ENCODE data around the gene GPR137C.

The GPR137C gene

GRCh38 chr14:52660325-52660724 is 107.7 kb downstream of the GPR137C start:
- Histone ChIP-seq H3K4me2 (no peak overlapping the region), H4K20me1 (no peaks in the 10 kb centered on the region), H3K27me3 (no peaks in the 10 kb centered on the region), H3K4me1 (no peaks in the 10 kb centered on the region), H3K27ac (no peak overlapping the region), H3K36me3 (peaks cover 50% of the 10 kb centered on the region), H3K9ac (no peak overlapping the region), H3K4me3 (no peak overlapping the region), H3K9me3 (no peaks in the 10 kb centered on the region)
- TF ChIP-seq Cebpa-rat (IDR thresholded peaks at IDR 0.05), result no peak

- Histone ChIP-seq H3K36me3 (peaks cover 56% of the 10 kb centered on the region), H3K4me1 (no peaks in the 10 kb centered on the region), H3K4me2 (no peak overlapping the region), H3K4me3 (no peak overlapping the region), H3K9me3 (no peaks in the 10 kb centered on the region), H4K20me1 (no peaks in the 10 kb centered on the region), H3K27ac (no peak overlapping the region), H3K9ac (no peak overlapping the region), H3K27me3 (no peaks in the 10 kb centered on the region)
- TF ChIP-seq Cebpa-rat (IDR thresholded peaks at IDR 0.05), result no peak
Measured at GRCh38 chr14:52660832-52661231, 108.2 kb downstream of the GPR137C start.

DNA sequence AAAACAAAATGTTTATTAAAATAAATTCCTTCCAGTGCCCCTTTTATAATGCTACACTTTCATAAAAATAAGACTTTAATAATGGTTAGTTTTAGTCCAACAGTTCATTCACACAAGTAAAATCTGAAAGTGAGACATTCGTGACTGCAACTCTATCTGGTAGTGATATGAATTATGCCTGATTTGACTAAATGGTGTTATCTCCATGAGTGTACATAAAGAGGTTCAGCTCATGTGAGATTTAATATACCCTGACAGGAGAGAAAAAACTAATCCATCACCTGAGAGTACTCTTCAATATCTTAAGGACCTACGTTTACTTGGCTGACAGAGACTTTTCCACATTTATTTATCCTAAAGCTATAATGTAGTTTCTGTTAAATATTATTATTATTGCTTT is 108.7 kb downstream of the GPR137C start:
- no peak overlapping the region for H3K9ac ChIP-seq
- no peak for TF ChIP-seq Cebpa-rat (IDR thresholded peaks at IDR 0.05)
- H4K20me1 ChIP-seq, result no peaks in the 10 kb centered on the region
- no peaks in the 10 kb centered on the region for H3K9me3 ChIP-seq
- H3K4me3 ChIP-seq, result no peak overlapping the region
- H3K4me2 ChIP-seq, result no peak overlapping the region
- no peak overlapping the region for H3K27ac ChIP-seq
- peaks cover 60% of the 10 kb centered on the region for H3K36me3 ChIP-seq
- no peaks in the 10 kb centered on the region for H3K4me1 ChIP-seq
- H3K27me3 ChIP-seq, result no peaks in the 10 kb centered on the region

- no peak overlapping the region for H3K4me3 ChIP-seq
- H3K9ac ChIP-seq, result no peak overlapping the region
- no peaks in the 10 kb centered on the region for H4K20me1 ChIP-seq
- no peak overlapping the region for H3K4me2 ChIP-seq
- no peaks in the 10 kb centered on the region for H3K4me1 ChIP-seq
- TF ChIP-seq Cebpa-rat (IDR thresholded peaks at IDR 0.05), result no peak
- H3K27me3 ChIP-seq, result no peaks in the 10 kb centered on the region
- no peak overlapping the region for H3K27ac ChIP-seq
- H3K36me3 ChIP-seq, result peaks cover 59% of the 10 kb centered on the region
- no peaks in the 10 kb centered on the region for H3K9me3 ChIP-seq
Measured at GRCh38 chr14:52663850-52664249, 111.2 kb downstream of the GPR137C start.

DNA sequence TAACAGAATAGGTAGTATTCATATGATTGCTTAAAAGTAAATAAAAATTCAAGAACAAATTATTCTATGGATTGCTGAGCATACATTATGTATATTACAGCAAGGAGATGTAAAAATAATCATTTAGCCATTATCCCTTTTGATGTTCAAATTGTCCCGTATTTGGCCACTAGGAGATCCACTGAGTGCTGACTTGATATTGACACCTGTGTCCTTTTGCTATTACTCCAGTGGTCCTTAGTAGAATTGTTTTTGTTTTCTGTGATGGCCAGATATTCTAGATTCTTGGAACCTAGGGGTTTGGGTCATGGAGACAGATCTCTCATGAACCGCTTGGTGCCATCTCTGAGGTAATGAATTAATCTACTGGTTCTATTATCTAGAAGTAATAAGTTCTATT is 126.0 kb downstream of the GPR137C start:
- Histone ChIP-seq H3K4me1 (peaks cover 5% of the 10 kb centered on the region; the same call in 1 of the 2 replicates), H3K27ac (no peak overlapping the region), H3K9me3 (no peaks in the 10 kb centered on the region), H3K4me3 (no peak overlapping the region), H3K36me3 (peaks cover 82% of the 10 kb centered on the region), H3K9ac (no peak overlapping the region), H3K4me2 (no peak overlapping the region), H4K20me1 (peaks cover 31% of the 10 kb centered on the region), H3K27me3 (no peaks in the 10 kb centered on the region)
- TF ChIP-seq Cebpa-rat (IDR thresholded peaks at IDR 0.05), result no peak

GRCh38 chr14:52683985-52684520 is 131.4 kb downstream of the GPR137C start:
- no peaks in the 10 kb centered on the region for H3K27me3 ChIP-seq
- H3K9ac ChIP-seq, result no peak overlapping the region
- H3K36me3 ChIP-seq, result peaks cover 33% of the 10 kb centered on the region
- no peak for TF ChIP-seq Cebpa-rat (IDR thresholded peaks at IDR 0.05)
- no peak overlapping the region for H3K4me3 ChIP-seq
- H4K20me1 ChIP-seq, result peaks cover 83% of the 10 kb centered on the region
- no peak overlapping the region for H3K27ac ChIP-seq
- H3K4me1 ChIP-seq, result peaks cover 8% of the 10 kb centered on the region; the same call in 1 of the 2 replicates
- H3K9me3 ChIP-seq, result no peaks in the 10 kb centered on the region
- H3K4me2 ChIP-seq, result no peak overlapping the region

GRCh38 chr14:52686176-52686575 is 133.5 kb downstream of the GPR137C start:
- no peak overlapping the region for H3K27ac ChIP-seq
- H3K27me3 ChIP-seq, result no peaks in the 10 kb centered on the region
- TF ChIP-seq Cebpa-rat (IDR thresholded peaks at IDR 0.05), result no peak
- H3K36me3 ChIP-seq, result peaks cover 31% of the 10 kb centered on the region
- no peak overlapping the region for H3K9ac ChIP-seq
- H3K9me3 ChIP-seq, result no peaks in the 10 kb centered on the region
- no peak overlapping the region for H3K4me3 ChIP-seq
- H3K4me1 ChIP-seq, result peaks cover 8% of the 10 kb centered on the region; the same call in 1 of the 2 replicates
- peaks cover 93% of the 10 kb centered on the region for H4K20me1 ChIP-seq
- no peak overlapping the region for H3K4me2 ChIP-seq

Measured in BLaER1 (cell line).